Mucosa of rectum (tissue), 2 donors: ENCODE data around the gene PXT1.
"Not testable (repeated sequence)": the region's sequence is repeated elsewhere in the genome, so short reads cannot be mapped to it uniquely, and the experiment has no call there.

Source experiments
- H3K27ac ChIP-seq, 2 donors: one replicate each; pipeline ENCODE4 v1.7.0; 2013; ENCODE audit warnings: inconsistent platforms in 2 of 2, low read depth in 2 of 2, low read length in 2 of 2
- H3K27me3 ChIP-seq, 2 donors: one replicate each; pipeline ENCODE4 v1.7.0; 2013; ENCODE audit warnings: low read length in 2 of 2; ENCODE audit not compliant: control insufficient read depth in 2 of 2, insufficient read depth in 2 of 2
- H3K36me3 ChIP-seq, 2 donors: one replicate each; pipeline ENCODE4 v1.7.0; 2013; ENCODE audit warnings: low read length in 2 of 2; ENCODE audit not compliant: control insufficient read depth in 2 of 2, insufficient read depth in 2 of 2
- H3K4me1 ChIP-seq, 2 donors: one replicate each; pipeline ENCODE4 v1.7.0; 2013; ENCODE audit warnings: low read length in 2 of 2, mild to moderate bottlenecking in 1 of 2; ENCODE audit not compliant: control insufficient read depth in 2 of 2, insufficient read depth in 2 of 2
- H3K4me3 ChIP-seq, 2 donors: one replicate each; pipeline ENCODE4 v1.7.0; 2013; ENCODE audit warnings: low read length in 2 of 2
- H3K9ac ChIP-seq, 2 donors: one replicate each; pipeline ENCODE4 v1.7.0; 2013; ENCODE audit warnings: low read length in 2 of 2, low read depth in 1 of 2, mild to moderate bottlenecking in 1 of 2
- H3K9me3 ChIP-seq, 2 donors: one replicate each; pipeline ENCODE4 v1.7.0; 2013; ENCODE audit warnings: low read length in 2 of 2; ENCODE audit not compliant: control insufficient read depth in 2 of 2
- donor health status: healthy.
- donor health status: Normal muscosa, but diverticular disease.

Gene PXT1

DNA sequence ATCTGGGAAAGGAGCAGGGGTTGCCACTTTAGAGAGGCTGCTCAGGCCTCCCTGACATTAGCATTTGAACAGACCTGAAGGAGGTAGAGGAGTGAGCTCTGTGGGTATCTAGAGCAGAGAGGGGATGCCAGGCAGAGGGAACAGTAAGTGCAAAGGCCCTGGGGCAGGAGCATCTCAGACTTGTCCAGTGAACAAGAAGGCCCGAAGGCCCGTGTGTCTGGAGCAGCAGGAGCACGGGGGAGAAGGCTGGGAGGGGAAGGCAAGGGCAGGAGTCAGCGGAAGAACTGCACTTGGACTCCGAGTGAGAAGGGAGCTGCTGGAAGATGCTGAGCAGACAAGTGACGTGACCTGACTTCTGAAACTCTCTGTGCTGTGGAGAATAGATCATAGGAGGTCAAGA lies 70.6 kb downstream of the PXT1 start:
- Histone ChIP-seq H3K4me1 (no peaks in the 10 kb centered on the region), H3K9ac (no peak overlapping the region), H3K9me3 (no peaks in the 10 kb centered on the region)

DNA sequence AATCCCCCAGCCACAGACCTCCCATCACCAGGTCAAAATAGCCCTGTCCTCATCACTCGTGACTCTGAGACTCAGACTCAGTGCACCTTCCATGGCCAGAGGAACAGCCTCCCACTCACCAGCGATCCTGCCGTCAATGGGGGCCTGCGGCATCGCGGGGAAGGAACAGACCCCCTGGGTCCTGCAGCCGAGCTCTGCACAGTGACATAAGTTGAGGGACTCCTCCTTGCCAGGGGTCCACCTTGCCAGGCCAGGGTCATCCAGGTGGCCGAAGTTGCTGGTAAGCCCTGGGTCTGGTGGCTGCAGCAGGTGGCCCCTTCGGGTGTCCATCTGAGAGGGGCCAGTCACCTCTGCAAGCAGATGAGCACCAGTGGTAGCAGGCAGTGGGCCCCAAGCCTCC lies 71.4 kb downstream of the PXT1 start:
- Histone ChIP-seq H3K4me1 (no peaks in the 10 kb centered on the region), H3K36me3 (no peaks in the 10 kb centered on the region), H3K4me3 (no peak overlapping the region), H3K9me3 (no peaks in the 10 kb centered on the region), H3K9ac (no peak overlapping the region), H3K27ac (no peak overlapping the region), H3K27me3 (no peaks in the 10 kb centered on the region)

More for the DNA sequence above, 70.6 kb downstream of the PXT1 start:
- Histone ChIP-seq H3K27me3 (no peaks in the 10 kb centered on the region), H3K27ac (no peak overlapping the region), H3K36me3 (no peaks in the 10 kb centered on the region), H3K4me3 (no peak overlapping the region)

- H3K36me3 ChIP-seq, result no peaks in the 10 kb centered on the region
- no peak overlapping the region for H3K27ac ChIP-seq
- H3K27me3 ChIP-seq, result no peaks in the 10 kb centered on the region
- no peaks in the 10 kb centered on the region for H3K4me1 ChIP-seq
- H3K9ac ChIP-seq, result no peak overlapping the region
- H3K4me3 ChIP-seq, result no peak overlapping the region
- H3K9me3 ChIP-seq, result no peaks in the 10 kb centered on the region
These were observed 72.0 kb downstream of the PXT1 start for GRCh38 chr6:36370638-36371037.

GRCh38 chr6:36368921-36369865 lies 73.5 kb downstream of the PXT1 start:
- no peaks in the 10 kb centered on the region for H3K27me3 ChIP-seq
- H3K9ac ChIP-seq, result no peak overlapping the region

GRCh38 chr6:36368421-36368820 lies 74.2 kb downstream of the PXT1 start:
- Histone ChIP-seq H3K27me3 (no peaks in the 10 kb centered on the region), H3K4me3 (no peak overlapping the region), H3K4me1 (no peaks in the 10 kb centered on the region), H3K9ac (no peak overlapping the region), H3K9me3 (no peaks in the 10 kb centered on the region), H3K27ac (no peak overlapping the region), H3K36me3 (no peaks in the 10 kb centered on the region)

More at GRCh38 chr6:36368921-36369865, 73.5 kb downstream of the PXT1 start:
- H3K9me3 ChIP-seq, result no peaks in the 10 kb centered on the region
- no peaks in the 10 kb centered on the region for H3K36me3 ChIP-seq
- H3K27ac ChIP-seq, result no peak overlapping the region
- no peaks in the 10 kb centered on the region for H3K4me1 ChIP-seq
- no peak overlapping the region for H3K4me3 ChIP-seq

DNA sequence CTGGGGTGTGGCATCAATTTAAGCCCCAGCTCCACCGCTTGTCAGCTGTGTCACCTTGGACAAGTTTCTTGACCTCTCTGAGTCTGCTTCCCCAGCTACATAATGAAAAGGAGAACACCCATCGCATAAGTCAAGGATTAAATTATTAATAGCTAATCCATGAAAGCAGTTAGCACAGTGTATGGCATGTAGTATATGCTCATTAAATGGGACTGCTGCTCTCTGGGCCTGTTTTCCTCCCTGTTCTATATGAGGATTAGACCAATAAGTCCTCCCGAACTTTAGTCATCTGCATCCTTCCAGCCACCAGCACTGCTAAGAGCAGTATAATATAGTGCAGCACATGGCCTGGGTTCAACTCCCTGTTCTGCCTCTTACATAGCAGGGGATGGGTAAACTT lies 74.9 kb downstream of the PXT1 start:
- H3K9ac ChIP-seq, result no peak overlapping the region
- no peak overlapping the region for H3K4me3 ChIP-seq
- no peaks in the 10 kb centered on the region for H3K9me3 ChIP-seq
- no peaks in the 10 kb centered on the region for H3K36me3 ChIP-seq
- no peak overlapping the region for H3K27ac ChIP-seq
- no peaks in the 10 kb centered on the region for H3K4me1 ChIP-seq
- H3K27me3 ChIP-seq, result no peaks in the 10 kb centered on the region

DNA sequence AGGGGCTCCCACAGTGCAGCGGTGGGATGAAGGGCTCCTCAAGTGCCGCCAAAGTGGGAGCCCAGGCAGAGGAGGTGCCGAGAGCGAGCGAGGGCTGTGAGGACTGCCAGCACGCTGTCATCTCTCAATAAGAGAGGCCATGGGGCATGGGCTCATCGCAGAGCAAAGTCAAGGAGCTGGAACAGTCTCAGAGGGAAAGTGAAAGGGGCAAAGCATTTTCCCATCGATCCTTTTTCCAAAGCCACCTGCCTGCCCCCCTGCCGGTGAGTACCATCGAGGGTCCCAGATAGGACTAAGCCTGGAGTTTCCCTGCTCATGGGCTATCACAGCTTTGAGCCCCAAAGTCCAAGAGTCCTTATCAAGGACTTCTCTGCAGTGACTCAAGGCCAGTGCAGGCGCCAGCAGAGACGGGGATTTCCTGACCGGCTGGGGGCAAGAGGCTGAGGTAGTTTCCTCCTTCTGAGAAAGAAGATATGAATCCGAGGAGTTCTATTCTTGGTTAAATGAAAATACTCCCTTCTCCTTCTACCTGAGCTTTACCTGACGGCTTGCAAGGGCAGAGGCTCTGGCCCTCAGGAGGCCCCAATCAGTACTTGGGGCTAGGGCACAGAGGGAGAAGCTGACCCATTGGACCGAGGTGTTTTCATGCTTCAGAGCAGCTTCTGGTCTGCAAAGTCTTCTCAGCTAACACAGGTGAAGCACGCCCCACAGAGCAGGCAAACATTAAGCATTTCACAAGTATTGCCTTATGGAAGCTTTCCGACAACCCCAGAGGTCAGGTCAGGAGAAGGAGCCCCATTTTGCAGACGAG lies 77.8 kb downstream of the PXT1 start:
- H3K27me3 ChIP-seq, result no peaks in the 10 kb centered on the region
- no peaks in the 10 kb centered on the region for H3K36me3 ChIP-seq
- H3K9ac ChIP-seq, result no peak overlapping the region
- peaks cover 0 to 2% of the 10 kb centered on the region in 2 donors for H3K4me1 ChIP-seq
- H3K4me3 ChIP-seq, result no peak overlapping the region
- no peak overlapping the region for H3K27ac ChIP-seq
- no peaks in the 10 kb centered on the region for H3K9me3 ChIP-seq

DNA sequence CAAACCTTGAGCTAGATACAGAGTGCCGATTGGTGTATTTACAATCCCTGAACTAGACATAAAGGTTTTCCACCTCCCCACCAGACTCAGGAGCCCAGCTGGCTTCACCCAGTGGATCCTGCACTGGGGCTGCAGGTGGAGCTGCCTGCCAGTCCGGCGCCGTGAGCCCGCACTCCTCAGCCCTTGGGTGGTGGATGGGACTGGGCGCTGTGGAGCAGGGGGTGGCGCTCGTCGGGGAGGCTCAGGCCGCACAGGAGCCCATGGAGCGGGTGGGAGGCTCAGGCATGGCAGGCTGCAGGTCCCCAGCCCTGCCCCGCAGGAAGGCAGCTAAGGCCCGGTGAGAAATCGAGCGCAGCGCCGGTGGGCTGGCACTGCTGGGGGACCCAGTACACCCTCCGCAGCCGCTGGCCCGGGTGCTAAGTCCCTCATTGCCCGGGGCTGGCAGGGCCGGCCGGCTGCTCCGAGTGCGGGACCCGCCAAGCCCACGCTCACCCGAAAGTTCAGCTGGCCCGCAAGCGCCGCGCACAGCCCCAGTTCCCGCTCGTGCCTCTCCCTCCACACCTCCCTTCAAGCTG lies 78.5 kb downstream of the PXT1 start:
- not testable (repeated sequence) for H3K4me1 ChIP-seq, H3K9ac ChIP-seq, H3K36me3 ChIP-seq, H3K27me3 ChIP-seq, H3K4me3 ChIP-seq, H3K27ac ChIP-seq, H3K9me3 ChIP-seq

DNA sequence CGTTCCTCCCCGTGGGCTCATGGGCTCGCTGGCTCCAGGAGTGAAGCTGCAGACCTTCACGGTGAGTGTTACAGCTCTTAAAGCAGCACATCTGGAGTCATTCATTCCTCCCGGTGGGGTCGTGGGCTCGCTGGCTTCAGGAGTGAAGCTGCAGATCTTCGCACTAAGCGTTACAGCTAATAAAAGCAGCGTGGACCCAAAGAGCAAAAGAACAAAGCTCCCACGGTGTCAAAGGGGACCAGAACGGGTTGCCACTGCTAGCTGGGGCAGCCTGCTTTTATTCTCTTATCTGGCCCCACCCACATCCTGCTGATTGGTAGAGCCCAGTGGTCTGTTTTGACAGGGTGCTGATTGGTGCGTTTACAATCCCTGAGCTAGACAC lies 79.3 kb downstream of the PXT1 start:
- H3K4me1 ChIP-seq, H3K9me3 ChIP-seq, H3K36me3 ChIP-seq, H3K27ac ChIP-seq, H3K4me3 ChIP-seq, H3K9ac ChIP-seq, H3K27me3 ChIP-seq: not testable (repeated sequence)
